ENCODE data around the gene BRCC3. TPM values are rescaled to one million over a fixed set of nuclear protein-coding genes. Genes with fewer than 3 reads are reported as not detected.

BRCC3 gene
- total RNA-seq, 2 donors from 2014 or later, result 11.1 to 12.4 TPM

DNA sequence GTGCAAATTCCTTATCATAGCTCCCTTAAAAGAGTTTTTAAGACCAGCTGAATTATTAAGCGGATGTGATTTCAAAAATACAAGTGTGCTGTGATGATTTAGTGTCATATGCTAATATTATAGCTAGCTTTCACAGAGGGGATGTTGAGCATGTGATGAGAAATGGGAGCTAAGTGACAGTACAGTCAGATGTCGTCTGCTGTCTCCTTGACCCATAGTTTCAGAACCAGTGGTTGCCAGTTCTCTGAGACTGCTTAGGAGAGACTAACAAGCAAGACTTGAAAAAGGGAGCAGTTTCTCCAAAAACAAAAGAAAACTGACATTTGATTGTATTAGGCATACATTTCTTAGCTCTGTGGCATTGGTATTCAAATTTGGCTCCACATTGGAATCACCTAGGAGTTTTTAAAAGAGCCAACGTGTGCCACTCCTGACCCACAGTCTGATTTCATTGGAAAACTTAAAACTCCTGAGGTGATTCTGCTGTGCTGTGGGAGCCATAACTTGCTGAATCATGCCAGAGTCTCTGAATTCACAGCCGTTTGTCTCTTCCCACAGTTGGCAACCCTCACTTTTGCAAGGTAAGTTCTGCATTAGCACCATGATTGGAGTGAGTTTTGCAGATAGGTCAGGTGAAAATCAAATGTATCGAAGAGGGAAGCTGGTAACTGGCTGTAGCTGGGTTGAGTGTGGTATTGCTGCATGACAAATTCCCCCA, 24.3 kb upstream of the BRCC3 start:
- DNase-seq (no peak), ATAC-seq (no peak)
- H3K9me3 ChIP-seq (ENCODE audit: control insufficient read depth, low read length, poor library complexity, severe bottlenecking), result no peaks in the 10 kb centered on the region
- H3K36me3 Mint-ChIP-seq (ENCODE audit: low read depth), result peaks cover 4% of the 10 kb centered on the region
- H3K4me3 Mint-ChIP-seq, result no peak overlapping the region
- H3K4me1 Mint-ChIP-seq, result peaks cover 11% of the 10 kb centered on the region
- no peak overlapping the region for H3K27ac Mint-ChIP-seq
- no peaks in the 10 kb centered on the region for H3K27me3 Mint-ChIP-seq

DNA sequence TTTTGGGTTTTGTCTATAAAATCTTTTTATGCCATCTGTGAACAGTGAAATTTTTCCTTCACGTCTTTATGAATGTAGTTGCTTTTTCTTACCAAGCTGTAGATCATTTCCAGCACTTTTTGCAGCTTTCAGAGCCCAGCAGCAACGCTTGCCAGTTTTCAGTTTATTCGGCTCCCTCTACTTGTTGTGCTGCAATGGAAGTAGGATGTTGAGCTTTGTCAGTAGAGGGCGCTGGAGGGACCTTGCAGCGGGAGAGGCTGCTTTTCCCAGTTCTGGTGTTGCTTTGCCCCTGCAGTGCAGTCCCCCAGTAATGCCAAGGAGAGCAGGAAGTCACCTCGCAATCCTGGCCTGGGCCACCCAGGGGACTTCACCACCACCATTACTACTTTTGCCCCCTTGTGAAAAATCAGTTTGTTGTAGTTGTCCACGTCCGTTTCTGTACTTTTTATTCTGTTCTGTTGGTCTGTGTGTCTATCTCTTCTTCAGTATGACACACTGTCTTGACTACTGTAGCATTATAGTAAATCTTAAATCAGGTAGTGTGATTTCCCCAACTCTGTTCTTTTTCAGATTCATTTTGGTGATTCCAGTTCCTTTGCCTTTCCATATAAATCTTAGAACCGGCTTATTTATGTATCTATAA, 22.2 kb upstream of the BRCC3 start:
- Mint-ChIP-seq H3K27me3 (no peaks in the 10 kb centered on the region), H3K4me1 (peaks cover 6% of the 10 kb centered on the region), H3K4me3 (no peak overlapping the region), H3K27ac (peak overlapping the region; percentile 56), H3K36me3 (ENCODE audit: low read depth) (peaks cover 4% of the 10 kb centered on the region)
- peak in 2 of 3 donors; percentile 14 to 26 for DNase-seq
- ATAC-seq, result no peak
- H3K9me3 ChIP-seq (ENCODE audit: control insufficient read depth, low read length, poor library complexity, severe bottlenecking), result no peaks in the 10 kb centered on the region

DNA sequence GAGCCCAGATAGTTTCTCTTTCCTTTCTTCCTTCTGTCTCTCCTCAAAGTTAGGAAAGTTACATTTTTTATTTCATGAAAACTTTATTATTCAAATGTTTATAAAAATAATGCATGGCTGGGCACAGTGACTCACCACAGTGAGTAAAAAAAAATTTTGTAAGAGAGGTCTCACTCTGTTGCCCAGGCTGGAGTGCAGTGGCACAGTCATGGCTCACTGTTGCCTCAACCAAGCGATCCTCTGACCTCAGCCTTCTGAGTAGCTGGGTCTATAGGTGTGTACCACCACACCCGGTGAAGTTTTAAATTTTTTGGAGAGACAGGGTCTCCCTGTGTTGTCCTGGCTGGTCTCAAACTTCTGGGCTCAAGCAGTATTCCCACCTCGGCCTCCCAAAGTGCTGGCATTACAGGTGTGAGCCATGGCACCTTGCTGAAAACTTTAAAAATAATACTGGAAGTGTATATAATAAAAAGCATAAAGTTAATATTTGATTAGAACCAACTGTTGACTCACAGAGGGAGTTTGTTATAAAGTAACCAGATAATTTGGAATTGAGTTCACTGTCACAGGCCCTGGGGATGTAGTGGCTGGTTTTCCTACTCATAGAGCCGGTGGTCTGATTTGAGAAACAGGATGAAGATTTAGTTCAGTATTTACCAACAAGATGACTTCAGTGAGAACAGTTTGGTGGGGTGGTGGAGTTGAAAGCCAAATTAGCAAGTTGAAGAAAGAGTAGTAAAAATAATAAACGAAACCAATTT, 18.4 kb upstream of the BRCC3 start:
- Mint-ChIP-seq H3K4me1 (peaks cover 2% of the 10 kb centered on the region), H3K27ac (peak overlapping the region; percentile 81), H3K27me3 (no peaks in the 10 kb centered on the region), H3K36me3 (ENCODE audit: low read depth) (peaks cover 2% of the 10 kb centered on the region), H3K4me3 (no peak overlapping the region)
- no peak for DNase-seq
- ATAC-seq, result no peak
- H3K9me3 ChIP-seq (ENCODE audit: control insufficient read depth, low read length, poor library complexity, severe bottlenecking), result no peaks in the 10 kb centered on the region

DNA sequence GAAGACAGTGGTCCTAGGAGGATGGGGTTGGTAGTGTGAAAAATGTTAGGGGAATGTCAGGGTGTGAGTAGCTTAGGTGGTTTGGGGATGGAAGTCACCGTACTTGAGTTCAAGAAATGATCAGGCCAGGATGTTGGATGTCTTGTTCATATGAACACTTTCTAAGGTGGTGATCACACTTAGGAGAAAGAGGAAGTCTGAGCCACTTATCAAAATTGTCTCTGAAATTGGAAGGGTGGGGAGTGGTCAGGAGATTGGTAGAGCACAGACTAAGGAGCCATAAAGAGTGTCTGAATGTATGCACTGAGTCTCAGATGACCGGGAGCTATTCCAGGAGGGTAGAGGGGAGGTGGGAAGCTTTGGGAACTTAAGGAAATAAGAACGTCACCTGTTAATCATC, 17.7 kb upstream of the BRCC3 start:
- Mint-ChIP-seq H3K27ac (peak overlapping the region; percentile 81), H3K4me1 (peaks cover 2% of the 10 kb centered on the region), H3K36me3 (ENCODE audit: low read depth) (peaks cover 2% of the 10 kb centered on the region), H3K27me3 (no peaks in the 10 kb centered on the region), H3K4me3 (no peak overlapping the region)
- DNase-seq (no peak), ATAC-seq (no peak)
- no peaks in the 10 kb centered on the region for H3K9me3 ChIP-seq (ENCODE audit: control insufficient read depth, low read length, poor library complexity, severe bottlenecking)

DNA sequence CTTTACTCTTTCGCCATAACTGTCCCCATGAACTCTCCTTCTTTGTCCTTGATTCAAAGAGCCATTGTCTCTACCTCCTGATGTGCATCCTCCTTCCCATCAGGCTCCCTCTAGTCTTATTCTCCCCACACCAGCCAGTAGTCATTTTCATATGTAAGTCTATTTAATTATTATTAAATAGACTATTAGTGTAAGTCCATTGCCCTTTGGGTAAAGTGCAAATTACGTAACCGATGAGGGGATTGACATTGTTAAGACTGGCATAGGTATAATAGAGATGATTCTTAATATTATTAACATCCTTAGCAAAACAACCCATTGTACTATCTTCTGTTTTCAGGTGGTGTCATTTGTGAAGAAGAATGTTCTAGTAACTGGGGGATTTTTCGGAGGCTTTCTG, 17.1 kb upstream of the BRCC3 start:
- ATAC-seq (no peak), DNase-seq (no peak)
- H3K4me3 Mint-ChIP-seq, result no peak overlapping the region
- no peaks in the 10 kb centered on the region for H3K9me3 ChIP-seq (ENCODE audit: control insufficient read depth, low read length, poor library complexity, severe bottlenecking)
- no peaks in the 10 kb centered on the region for H3K27me3 Mint-ChIP-seq
- no peaks in the 10 kb centered on the region for H3K4me1 Mint-ChIP-seq
- H3K27ac Mint-ChIP-seq, result peak overlapping the region; percentile 81
- H3K36me3 Mint-ChIP-seq (ENCODE audit: low read depth), result peaks cover 2% of the 10 kb centered on the region

DNA sequence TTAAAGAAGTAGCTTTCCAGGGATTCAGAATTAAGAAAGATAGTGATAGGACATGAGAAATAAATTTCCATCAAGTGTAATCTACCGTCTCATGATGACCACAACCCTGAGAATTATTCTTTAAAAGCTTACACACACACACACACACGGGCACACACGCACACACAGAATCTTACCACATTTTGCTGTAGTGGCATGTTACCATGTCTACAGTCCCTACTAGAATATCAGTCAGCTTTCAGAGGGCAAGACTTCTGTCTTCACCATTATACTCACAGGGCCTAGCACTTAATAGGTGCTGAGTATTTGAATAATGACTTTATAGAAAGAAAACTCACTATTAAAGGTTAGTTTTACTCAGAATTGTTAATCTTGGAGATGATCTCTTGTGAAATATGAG, 15.8 kb upstream of the BRCC3 start:
- no peaks in the 10 kb centered on the region for H3K9me3 ChIP-seq (ENCODE audit: control insufficient read depth, low read length, poor library complexity, severe bottlenecking)
- H3K4me3 Mint-ChIP-seq, result no peak overlapping the region
- H3K27ac Mint-ChIP-seq, result no peak overlapping the region
- H3K4me1 Mint-ChIP-seq, result no peaks in the 10 kb centered on the region
- DNase-seq (no peak), ATAC-seq (no peak)
- no peaks in the 10 kb centered on the region for H3K27me3 Mint-ChIP-seq
- peaks cover 2% of the 10 kb centered on the region for H3K36me3 Mint-ChIP-seq (ENCODE audit: low read depth)

DNA sequence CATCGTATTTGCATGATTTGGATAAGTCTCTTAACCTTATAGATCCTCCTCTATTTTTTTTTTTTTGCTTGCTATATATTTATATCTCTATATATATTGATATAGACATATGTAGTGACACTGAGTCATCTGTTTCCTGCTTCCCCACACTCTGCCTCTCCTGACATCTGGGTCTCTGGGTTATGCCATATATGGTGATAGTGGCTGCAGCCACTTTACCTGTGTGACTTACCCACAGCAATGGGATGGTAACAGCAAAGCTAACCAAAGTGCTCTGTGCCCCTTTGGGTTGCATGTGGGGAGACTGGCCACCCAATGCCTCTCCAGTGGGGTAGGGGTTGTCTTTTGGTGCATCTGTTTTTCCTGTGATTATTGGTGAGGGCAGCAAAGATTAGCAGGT, 14.8 kb upstream of the BRCC3 start:
- Mint-ChIP-seq H3K27ac (no peak overlapping the region), H3K4me1 (no peaks in the 10 kb centered on the region)
- no peak for DNase-seq

DNA sequence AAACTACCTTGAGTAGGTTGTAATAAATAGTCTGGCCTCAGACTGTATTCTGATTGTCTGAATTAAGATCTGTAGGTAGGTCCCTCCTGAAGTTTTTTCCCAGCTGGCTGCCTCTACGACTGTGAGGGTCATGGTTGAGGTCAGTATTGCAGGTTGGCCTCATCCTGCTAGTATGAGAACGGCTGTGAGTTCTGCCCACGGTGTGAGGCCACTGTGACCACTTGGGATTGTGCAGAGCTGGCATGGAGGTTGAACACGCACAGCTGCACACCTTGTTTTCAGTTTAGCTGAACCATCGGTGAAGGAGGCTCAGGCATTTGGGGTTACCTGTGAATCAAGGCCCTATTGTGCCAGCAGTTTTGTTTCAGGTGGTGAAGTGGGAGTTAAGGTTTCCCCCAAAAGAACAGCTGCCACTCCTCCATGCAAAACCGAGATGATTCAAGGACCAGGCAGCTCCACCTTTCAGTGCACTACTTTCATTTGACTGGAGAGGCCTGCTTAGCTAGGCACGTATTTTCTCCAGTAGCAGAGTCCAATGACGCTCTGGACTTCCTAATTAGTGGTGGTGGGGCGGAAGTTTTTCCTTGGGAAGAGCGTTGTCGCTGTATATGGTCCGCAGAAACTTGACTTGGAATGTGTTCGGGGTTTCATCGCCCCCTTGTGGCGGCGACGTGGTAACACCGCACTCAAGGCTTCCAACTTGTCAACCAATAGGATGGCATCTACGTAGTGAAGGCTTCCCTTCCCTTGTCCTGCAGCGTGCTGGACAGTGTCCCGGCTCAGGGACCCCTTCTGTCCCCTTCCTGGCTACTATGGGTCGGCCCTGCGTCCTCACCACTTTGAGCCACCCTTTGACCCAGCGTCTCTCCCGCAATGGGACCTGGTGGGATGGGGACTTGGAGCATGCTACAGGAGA, 14.2 kb upstream of the BRCC3 start:
- Mint-ChIP-seq H3K27ac (no peak overlapping the region), H3K36me3 (ENCODE audit: low read depth) (no peaks in the 10 kb centered on the region), H3K27me3 (no peaks in the 10 kb centered on the region), H3K4me3 (peak overlapping the region; percentile 68), H3K4me1 (no peaks in the 10 kb centered on the region)
- ATAC-seq, result peak; percentile 85
- DNase-seq, result peak; percentile 24 to 29 (median 26)
- no peaks in the 10 kb centered on the region for H3K9me3 ChIP-seq (ENCODE audit: control insufficient read depth, low read length, poor library complexity, severe bottlenecking)

More for the DNA sequence above, 14.8 kb upstream of the BRCC3 start:
- no peaks in the 10 kb centered on the region for H3K27me3 Mint-ChIP-seq
- H3K4me3 Mint-ChIP-seq, result peak overlapping the region; percentile 68
- peaks cover 1% of the 10 kb centered on the region for H3K36me3 Mint-ChIP-seq (ENCODE audit: low read depth)
- ATAC-seq, result peak; percentile 67
- H3K9me3 ChIP-seq (ENCODE audit: control insufficient read depth, low read length, poor library complexity, severe bottlenecking), result no peaks in the 10 kb centered on the region

DNA sequence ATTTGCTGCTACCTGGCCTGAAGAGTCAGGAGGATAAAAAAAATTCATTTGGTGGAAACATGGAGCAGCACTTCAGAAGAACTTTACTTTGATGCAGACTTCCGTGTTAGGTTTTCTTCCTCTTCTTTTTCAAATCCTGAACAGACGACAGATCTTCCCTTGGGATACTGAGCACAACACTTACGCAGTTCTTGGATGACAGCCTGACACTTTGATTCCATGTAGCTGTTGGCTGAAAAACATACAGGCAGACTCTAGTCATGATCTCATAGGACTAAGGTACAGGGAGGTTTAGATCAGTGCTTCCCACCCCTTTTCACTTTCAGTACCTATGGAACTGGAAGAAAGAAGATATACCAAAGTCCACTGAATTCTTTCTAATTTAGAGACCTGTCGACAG, 9.5 kb upstream of the BRCC3 start:
- no peak overlapping the region for H3K4me3 Mint-ChIP-seq
- no peak overlapping the region for H3K27ac Mint-ChIP-seq
- H3K27me3 Mint-ChIP-seq, result no peaks in the 10 kb centered on the region
- no peak for DNase-seq
- ATAC-seq, result no peak
- no peaks in the 10 kb centered on the region for H3K36me3 Mint-ChIP-seq (ENCODE audit: low read depth)
- no peaks in the 10 kb centered on the region for H3K4me1 Mint-ChIP-seq
- no peaks in the 10 kb centered on the region for H3K9me3 ChIP-seq (ENCODE audit: control insufficient read depth, low read length, poor library complexity, severe bottlenecking)

DNA sequence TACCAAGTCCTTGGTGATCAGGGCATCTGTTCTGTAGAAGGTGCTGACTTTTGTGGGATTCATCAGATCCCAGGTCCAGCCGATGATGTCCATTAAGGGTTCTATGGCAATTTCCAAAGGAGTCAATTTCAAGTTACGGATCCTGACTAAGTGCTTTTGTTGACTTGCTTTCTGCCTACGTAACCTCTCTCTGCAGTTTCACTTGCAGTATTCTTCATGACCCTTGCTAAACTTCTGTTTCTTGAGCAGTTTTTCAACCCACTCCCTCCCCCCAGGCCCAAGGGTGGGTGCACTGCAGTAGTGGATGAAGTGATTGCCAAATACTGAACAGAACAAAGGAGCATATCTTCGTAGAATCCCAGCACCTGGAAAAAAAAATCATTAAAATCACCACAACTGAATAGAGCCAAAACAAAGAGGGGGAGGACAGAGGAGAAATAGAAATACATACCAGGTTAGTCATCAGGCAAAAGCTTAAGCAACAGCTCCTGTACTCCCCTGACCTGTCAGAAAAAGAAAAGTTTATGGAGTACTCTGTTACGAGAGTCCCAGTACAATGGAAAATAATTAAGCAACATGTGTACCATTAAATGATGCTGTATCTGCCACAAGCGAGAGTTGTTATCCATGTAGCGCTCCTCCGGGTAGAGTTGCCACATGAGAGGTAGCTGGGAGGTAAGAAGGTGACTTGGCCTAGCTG, 6.1 kb upstream of the BRCC3 start:
- no peak overlapping the region for H3K4me3 Mint-ChIP-seq
- ATAC-seq (no peak), DNase-seq (no peak)
- no peak overlapping the region for H3K27ac Mint-ChIP-seq
- peaks cover 13% of the 10 kb centered on the region for H3K4me1 Mint-ChIP-seq
- H3K9me3 ChIP-seq (ENCODE audit: control insufficient read depth, low read length, poor library complexity, severe bottlenecking), result no peaks in the 10 kb centered on the region
- H3K36me3 Mint-ChIP-seq (ENCODE audit: low read depth), result no peaks in the 10 kb centered on the region
- no peaks in the 10 kb centered on the region for H3K27me3 Mint-ChIP-seq

DNA sequence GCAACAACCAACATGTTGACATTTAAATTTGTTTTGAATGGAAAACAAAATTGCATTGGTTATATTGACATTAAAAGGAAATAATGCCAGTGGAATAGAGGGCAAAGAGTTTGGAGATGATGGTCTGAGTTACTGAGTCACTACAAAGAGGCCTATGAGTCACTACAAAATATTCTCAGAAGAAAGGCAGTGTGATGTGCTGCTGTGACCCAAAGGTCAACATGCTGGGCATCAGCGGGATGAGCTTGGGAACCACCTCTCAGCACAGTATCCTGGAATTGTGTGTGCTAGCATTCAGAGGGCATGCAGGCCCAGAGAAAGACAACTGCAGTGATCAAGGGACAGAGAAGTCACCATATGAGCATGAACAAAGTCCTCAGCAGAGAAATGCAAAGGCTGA, 3.1 kb upstream of the BRCC3 start:
- no peak overlapping the region for H3K4me3 Mint-ChIP-seq
- H3K4me1 Mint-ChIP-seq, result peaks cover 21% of the 10 kb centered on the region
- no peaks in the 10 kb centered on the region for H3K9me3 ChIP-seq (ENCODE audit: control insufficient read depth, low read length, poor library complexity, severe bottlenecking)
- DNase-seq (no peak), ATAC-seq (no peak)
- no peaks in the 10 kb centered on the region for H3K27me3 Mint-ChIP-seq
- H3K27ac Mint-ChIP-seq, result no peak overlapping the region
- no peaks in the 10 kb centered on the region for H3K36me3 Mint-ChIP-seq (ENCODE audit: low read depth)

DNA sequence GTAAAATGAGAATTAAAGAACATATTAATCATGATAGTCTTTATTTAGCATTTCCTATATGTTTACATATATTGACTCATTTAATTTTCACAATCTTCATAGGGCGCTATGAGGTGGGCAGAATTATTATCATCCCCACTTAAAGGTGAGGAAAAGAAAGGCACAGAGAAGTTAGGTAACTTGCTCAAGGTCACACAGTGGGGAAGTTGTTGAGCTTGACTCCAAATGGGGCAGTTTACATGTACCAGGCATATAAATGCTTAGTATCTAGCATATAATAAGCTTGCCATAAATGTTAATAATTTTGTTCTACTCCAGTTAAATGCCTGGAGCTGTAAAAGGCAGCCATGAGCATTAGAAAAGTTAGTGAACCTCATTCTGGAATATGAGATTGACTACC, 1.9 kb upstream of the BRCC3 start:
- H3K9me3 ChIP-seq (ENCODE audit: control insufficient read depth, low read length, poor library complexity, severe bottlenecking), result no peaks in the 10 kb centered on the region
- DNase-seq (no peak), ATAC-seq (no peak)
- peak overlapping the region; percentile 81 for H3K4me3 Mint-ChIP-seq
- peaks cover 4% of the 10 kb centered on the region for H3K36me3 Mint-ChIP-seq (ENCODE audit: low read depth)
- no peaks in the 10 kb centered on the region for H3K27me3 Mint-ChIP-seq
- peak overlapping the region; percentile 90 for H3K27ac Mint-ChIP-seq
- peaks cover 32% of the 10 kb centered on the region for H3K4me1 Mint-ChIP-seq
